ENCODE data around the gene GID8.

GID8 gene

GRCh38 chr20:62911701-62912280 lies 26.2 kb upstream of the GID8 start:
- DNase-seq (ENCODE audit: low read depth, low spot score): no peak
- CTCF ChIA-PET: interaction anchor here (0.7 to 11.8 kb wide), 8 partner anchors 9 to 104 kb away, joined by 3 to 189 read pairs (median 5); partner anchors contain the start of gene DIDO1
- POLR2A ChIA-PET: no interaction called here
- TF ChIP-seq CTCF (IDR thresholded peaks at IDR 0.05; ENCODE audit: insufficient read depth, low read length, missing control alignments): no peak
- no peak overlapping the region for H3K4me3 ChIP-seq (ENCODE audit: low read depth, low read length)

- POLR2A ChIA-PET: interaction anchor here (0.6 kb wide), 1 partner anchor 506 kb away, joined by 3 read pairs; the partner anchor contains the start of gene CABLES2
- DNase-seq (ENCODE audit: low read depth, low spot score): no peak
- H3K4me3 ChIP-seq (ENCODE audit: low read depth, low read length): no peak overlapping the region
- CTCF ChIA-PET: interaction anchor here (0.9 to 11.8 kb wide), 4 partner anchors 12 to 26 kb away, joined by 3 to 189 read pairs (median 4); partner anchors contain the start of gene DIDO1
- no peak for TF ChIP-seq CTCF (IDR thresholded peaks at IDR 0.05; ENCODE audit: insufficient read depth, low read length, missing control alignments)
Measured at GRCh38 chr20:62913043-62913630, 24.8 kb upstream of the GID8 start.

GRCh38 chr20:62914436-62914835 lies 23.5 kb upstream of the GID8 start:
- no peak for DNase-seq (ENCODE audit: low read depth, low spot score)
- H3K4me3 ChIP-seq (ENCODE audit: low read depth, low read length): no peak overlapping the region
- ChIA-PET POLR2A (no interaction called here), CTCF (interaction anchor here (1.3 to 11.8 kb wide), 2 partner anchors 14 to 27 kb away, joined by 4 to 189 read pairs; no protein-coding TSS in a partner anchor)
- no peak for TF ChIP-seq CTCF (IDR thresholded peaks at IDR 0.05; ENCODE audit: insufficient read depth, low read length, missing control alignments)

- DNase-seq (ENCODE audit: low read depth, low spot score): no peak
- TF ChIP-seq CTCF (IDR thresholded peaks at IDR 0.05; ENCODE audit: insufficient read depth, low read length, missing control alignments): no peak
- ChIA-PET POLR2A (no interaction called here), CTCF (interaction anchor here (1.3 to 11.8 kb wide), 3 partner anchors 12 to 28 kb away, joined by 4 to 189 read pairs (median 39); partner anchors contain the start of gene DIDO1)
- H3K4me3 ChIP-seq (ENCODE audit: low read depth, low read length): no peak overlapping the region
Measured at GRCh38 chr20:62914970-62915457, 22.9 kb upstream of the GID8 start.

- no peak for TF ChIP-seq CTCF (IDR thresholded peaks at IDR 0.05; ENCODE audit: insufficient read depth, low read length, missing control alignments)
- CTCF ChIA-PET: interaction anchor here (0.7 to 11.8 kb wide), 8 partner anchors 9 to 126 kb away, joined by 3 to 189 read pairs (median 4); partner anchors contain the start of gene DIDO1
- no peak overlapping the region for H3K4me3 ChIP-seq (ENCODE audit: low read depth, low read length)
- POLR2A ChIA-PET: no interaction called here
- no peak for DNase-seq (ENCODE audit: low read depth, low spot score)
Measured at GRCh38 chr20:62916703-62917476, 21.1 kb upstream of the GID8 start.
